Heart left ventricle (tissue), 16 donors: ENCODE measurements around the gene ECEL1. TPM values are rescaled to one million over a fixed set of nuclear protein-coding genes. Genes with fewer than 3 reads are reported as not detected.
A peak's percentile ranks its signal among the peaks of the same experiment; 100 is the strongest.

Experiments
- ATAC-seq, 4 donors: fragments of 200-7000 bp; cut with Tn5 transposase; one replicate each; pipeline ENCODE4 v1.9.1; 2020 to 2022; ENCODE audit warnings: moderate library complexity in 4 of 4, mild to moderate bottlenecking in 3 of 4, moderate number of reproducible peaks in 1 of 4
- DNase-seq, 5 donors: peaks; one replicate each; pipeline ENCODE4 v3.0.0-alpha.2; 2020
- H3K27ac ChIP-seq, 12 donors: fragments of 200-600 bp; sonication (generic) in 4 of 12; one replicate each; pipeline versions ENCODE4 v1.5.0 to v1.8.0; 2016 to 2022; ENCODE audit warnings: mild to moderate bottlenecking in 2 of 12
- H3K27me3 ChIP-seq, 9 donors: fragments of 200-600 bp; sonication (generic) in 2 of 9; one replicate each; pipeline versions ENCODE4 v1.5.1 to v1.8.0; 2016 to 2022; ENCODE audit warnings: mild to moderate bottlenecking in 3 of 9
- H3K36me3 ChIP-seq, 9 donors: fragments of 200-600 bp; sonication (generic) in 2 of 9; one replicate each; pipeline versions ENCODE4 v1.5.0 to v1.8.0; 2018 to 2022; ENCODE audit warnings: mild to moderate bottlenecking in 2 of 9
- H3K4me1 ChIP-seq, 12 donors: fragments of 200-600 bp; sonication (generic) in 4 of 12; one replicate each; pipeline versions ENCODE4 v1.5.0 to v1.8.0; 2016 to 2022; ENCODE audit warnings: mild to moderate bottlenecking in 3 of 12
- H3K4me3 ChIP-seq, 12 donors: fragments of 200-600 bp; sonication (generic) in 4 of 12; one replicate each; pipeline versions ENCODE4 v1.5.0 to v1.8.0; 2017 to 2022; ENCODE audit warnings: mild to moderate bottlenecking in 9 of 12, moderate library complexity in 4 of 12
- H3K9me3 ChIP-seq, 12 donors: fragments of 200-600 bp; sonication (generic) in 4 of 12; one replicate each; pipeline versions ENCODE4 v1.5.0 to v1.8.0; 2016 to 2022; ENCODE audit warnings: mild to moderate bottlenecking in 1 of 12
- POLR2A ChIP-seq, 2 donors: fragments of 450-650 bp; IDR thresholded peaks; one replicate each; pipeline ENCODE4 v1.6.1; 2017; ENCODE audit warnings: antibody characterized with exemption in 2 of 2, mild to moderate bottlenecking in 2 of 2, moderate library complexity in 2 of 2
- WGBS, 4 donors: extraction: QIAGEN DNeasy Blood & Tissue Kit in 2 of 4; methylation state at CpG; one replicate each; pipeline versions ENCODE4 v1.1.5 to v1.1.7; 2013 to 2018; 5-methylcytosine and 5-hydroxymethylcytosine counted together
- intact Hi-C, 10 donors: fragments of 100-400 bp; cut with DNase I; formaldehyde crosslinking; loops; one replicate each; pipeline versions ENCODE4 v1.11.1 to v1.14.2; 2022
- polyA plus RNA-seq, 2 donors: library from polyadenylated mRNA; stranded (reverse); fragments of 200-250 nt; gene quantifications; one replicate each; pipeline ENCODE4 v1.2.3, GENCODE V29; 2013
- total RNA-seq, 9 donors: library from RNA; depleted of rRNA in 2 of 9; stranded (reverse); fragments of >200 nt in 2 of 9; fragmentation: NEBNext Ultra II Directional in 3 of 9; extraction: Animal tissue kit (Norgen Biotek cat#: 25700) in 3 of 9; gene quantifications; one replicate each; pipeline versions ENCODE4 v1.1.0 to v1.2.4, GENCODE V29; 2016 to 2023
- TF ChIP-seq, protein P1 (sequence below), 12 donors: fragments of 200-600 bp; sonication (generic) in 4 of 12; IDR thresholded peaks; one replicate each; pipeline versions ENCODE4 v1.5.0 to v1.8.0; 2018 to 2022; ENCODE audit warnings: antibody characterized with exemption in 12 of 12, mild to moderate bottlenecking in 5 of 12
- donor health status: ischemic (EF 13 %, LVEDD 7.1; RV severe dilation, severe dysfunction).
- donor health status: healthy with polysubstance abuse.
- donor health status: DM: no; HTN: yes; CAD: no.
- donor health status: DM: no; HTN: no; CAD: no.
- donor health status: ischemic (EF 25% LVEDD 6.9; RV normal size, moderate dysfunction).
- donor health status: ischemic (EF 25% LVEDD 5.7; RV mildly dilated, moderate dysfunction).
- donor health status: healthy.
- donor health status: DM: yes; HTN: yes; CAD: no.
- donor health status: ischemic (EF 35%, LVEDD 5.7; RV mildly dilated, moderate dysfunction).
- donor health status: nonischemic (EF 11% LVEDD 7.7; RV severe dilation, severe dysfunction).
- donor health status: DM: yes; HTN: yes; CAD: no.
- donor health status: PGD.
- donor health status: ischemic (EF 29% LVEDD 5.4; RV normal size, mild dysfunction).
- donor health status: nonischemic (EF 23%, LVEDD 6.1; RV moderate dilation, normal function).

Gene ECEL1
- total and polyA plus RNA-seq, 11 donors: 0.20 to 1.4 (median 0.32) TPM; not detected in 3

DNA sequence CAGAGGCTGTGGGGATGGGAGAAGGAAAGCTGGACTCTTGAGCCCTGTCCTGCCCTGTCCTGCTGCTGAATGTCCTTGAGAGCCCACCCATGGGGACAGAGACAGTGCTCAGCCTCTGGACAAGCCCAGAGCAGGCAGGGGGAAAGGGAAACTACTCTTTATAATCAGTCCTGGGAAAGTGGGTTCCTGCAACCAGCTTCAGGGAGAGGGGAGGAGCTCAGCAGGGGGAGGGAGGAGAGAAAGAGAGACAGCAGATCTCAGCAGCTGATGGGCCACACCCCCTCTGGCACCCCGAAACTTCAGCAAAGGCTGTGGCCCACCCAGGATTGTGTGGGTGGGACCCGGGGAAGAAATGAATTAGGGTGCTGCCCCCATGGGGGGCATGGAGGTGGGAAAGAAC lies 11.6 kb downstream of the ECEL1 start:
- H3K4me1 ChIP-seq: no peaks in the 10 kb centered on the region
- H3K9me3 ChIP-seq: peaks cover 0 to 5% (median 0%) of the 10 kb centered on the region in 12 donors
- 71 to 87% (median 83%) methylated on average over 2 of the region's 2 CpGs for WGBS, 4 donors
- DNase-seq (peak in 1 of 5 donors; percentile 3), ATAC-seq (no peak)
- no peak overlapping the region for H3K27ac ChIP-seq
- no peaks in the 10 kb centered on the region for H3K36me3 ChIP-seq
- TF ChIP-seq POLR2A (IDR thresholded peaks at IDR 0.05): no peak
- TF ChIP-seq, protein P1, sequence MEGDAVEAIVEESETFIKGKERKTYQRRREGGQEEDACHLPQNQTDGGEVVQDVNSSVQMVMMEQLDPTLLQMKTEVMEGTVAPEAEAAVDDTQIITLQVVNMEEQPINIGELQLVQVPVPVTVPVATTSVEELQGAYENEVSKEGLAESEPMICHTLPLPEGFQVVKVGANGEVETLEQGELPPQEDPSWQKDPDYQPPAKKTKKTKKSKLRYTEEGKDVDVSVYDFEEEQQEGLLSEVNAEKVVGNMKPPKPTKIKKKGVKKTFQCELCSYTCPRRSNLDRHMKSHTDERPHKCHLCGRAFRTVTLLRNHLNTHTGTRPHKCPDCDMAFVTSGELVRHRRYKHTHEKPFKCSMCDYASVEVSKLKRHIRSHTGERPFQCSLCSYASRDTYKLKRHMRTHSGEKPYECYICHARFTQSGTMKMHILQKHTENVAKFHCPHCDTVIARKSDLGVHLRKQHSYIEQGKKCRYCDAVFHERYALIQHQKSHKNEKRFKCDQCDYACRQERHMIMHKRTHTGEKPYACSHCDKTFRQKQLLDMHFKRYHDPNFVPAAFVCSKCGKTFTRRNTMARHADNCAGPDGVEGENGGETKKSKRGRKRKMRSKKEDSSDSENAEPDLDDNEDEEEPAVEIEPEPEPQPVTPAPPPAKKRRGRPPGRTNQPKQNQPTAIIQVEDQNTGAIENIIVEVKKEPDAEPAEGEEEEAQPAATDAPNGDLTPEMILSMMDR (IDR thresholded peaks at IDR 0.05): no peak
- peaks cover 0 to 54% (median 3%) of the 10 kb centered on the region in 9 donors for H3K27me3 ChIP-seq
- intact Hi-C loops: no loop called here
- H3K4me3 ChIP-seq: no peak overlapping the region

DNA sequence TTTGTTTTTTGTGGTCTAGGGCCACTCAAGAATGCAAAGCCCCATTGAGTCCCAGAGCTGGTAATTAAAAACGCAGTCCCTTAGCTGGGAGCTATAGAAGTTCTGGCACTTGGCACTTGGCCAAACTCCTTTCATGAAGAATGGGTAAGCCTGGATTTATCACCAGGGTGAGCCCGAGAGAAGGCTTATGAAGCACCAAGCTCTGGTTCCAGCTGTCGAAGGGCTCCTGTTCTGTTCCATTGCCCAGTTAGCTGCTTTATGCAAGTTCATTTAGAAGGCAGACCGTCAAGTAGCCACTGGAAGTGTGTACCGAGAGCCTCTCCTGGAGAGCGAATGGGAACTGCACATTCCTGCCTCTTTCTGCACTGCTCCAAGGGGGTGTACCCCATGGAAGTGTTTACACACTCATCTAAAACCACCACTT lies 14.2 kb downstream of the ECEL1 start:
- Histone ChIP-seq H3K36me3 (no peaks in the 10 kb centered on the region), H3K27ac (no peak overlapping the region), H3K4me3 (no peak overlapping the region), H3K4me1 (no peaks in the 10 kb centered on the region), H3K27me3 (peaks cover 0 to 41% (median 3%) of the 10 kb centered on the region in 9 donors), H3K9me3 (peaks cover 0 to 5% (median 0%) of the 10 kb centered on the region in 12 donors)
- DNase-seq: peak in 1 of 5 donors; percentile 43
- WGBS, 4 donors: 15 to 29% (median 25%) methylated on average over 6 of the region's 6 CpGs
- TF ChIP-seq, protein P1 (IDR thresholded peaks at IDR 0.05): no peak
- no peak for TF ChIP-seq POLR2A (IDR thresholded peaks at IDR 0.05)
- intact Hi-C loops: no loop called here
- no peak for ATAC-seq

DNA sequence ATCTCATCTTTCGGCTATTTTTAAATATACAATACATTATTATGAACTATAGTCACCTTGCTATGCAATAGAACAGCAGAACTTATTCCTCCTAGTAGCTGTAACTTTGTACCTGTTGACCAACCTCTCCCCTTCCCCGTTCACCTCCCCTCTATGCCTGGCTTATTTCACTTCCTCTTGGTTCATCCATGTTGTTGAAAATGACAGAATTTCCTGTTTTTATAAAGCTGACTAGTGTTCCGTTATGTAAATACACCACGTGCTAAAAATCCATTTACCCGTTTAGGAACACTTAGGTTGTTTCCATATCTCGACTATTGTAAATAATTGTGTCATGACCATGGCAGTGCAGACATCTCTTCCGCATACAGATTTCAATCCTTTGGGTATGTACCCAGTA lies 21.4 kb downstream of the ECEL1 start:
- intact Hi-C loops: no loop called here
- Histone ChIP-seq H3K4me1 (no peaks in the 10 kb centered on the region), H3K27me3 (peaks cover 0 to 17% (median 4%) of the 10 kb centered on the region in 9 donors), H3K4me3 (no peak overlapping the region), H3K36me3 (no peaks in the 10 kb centered on the region), H3K9me3 (no peaks in the 10 kb centered on the region), H3K27ac (no peak overlapping the region)
- no peak for ATAC-seq
- TF ChIP-seq, protein P1 (IDR thresholded peaks at IDR 0.05): no peak
- no peak for TF ChIP-seq POLR2A (IDR thresholded peaks at IDR 0.05)
- WGBS, 4 donors: 65 to 71% (median 69%) methylated on average over 7 of the region's 7 CpGs
- no peak for DNase-seq

DNA sequence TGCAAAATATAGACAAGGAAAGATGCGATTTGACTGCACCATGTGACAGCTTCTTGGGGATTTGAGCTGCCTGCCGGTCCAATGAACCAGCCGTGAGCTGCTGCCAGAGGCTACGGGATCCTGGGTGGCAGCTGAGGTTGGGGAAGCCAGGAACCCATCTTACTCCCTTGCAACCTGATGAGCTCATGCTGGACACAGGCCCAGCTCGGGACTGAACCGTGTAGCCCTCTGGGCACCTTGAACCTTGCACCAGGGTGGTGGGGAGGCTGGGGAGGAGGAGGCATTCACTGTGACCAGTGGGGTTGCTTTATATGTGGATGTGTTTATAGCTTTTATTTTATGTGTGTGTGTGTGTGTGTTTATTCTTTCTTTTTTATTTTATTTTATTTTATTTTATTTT lies 22.6 kb downstream of the ECEL1 start:
- no peak for TF ChIP-seq POLR2A (IDR thresholded peaks at IDR 0.05)
- TF ChIP-seq, protein P1 (IDR thresholded peaks at IDR 0.05): no peak
- Histone ChIP-seq H3K4me1 (no peaks in the 10 kb centered on the region), H3K4me3 (no peak overlapping the region), H3K27me3 (peaks cover 0 to 18% (median 0%) of the 10 kb centered on the region in 9 donors), H3K36me3 (no peaks in the 10 kb centered on the region), H3K27ac (no peak overlapping the region), H3K9me3 (no peaks in the 10 kb centered on the region)
- peak in 2 of 5 donors; percentile 13 for DNase-seq
- no peak for ATAC-seq
- intact Hi-C loops: no loop called here
- 70 to 82% (median 80%) methylated on average over 6 of the region's 6 CpGs for WGBS, 4 donors
